AG20443 (cell line): ENCODE results near the gene SPEG.

Experiments used
- DNase-seq: peaks from one replicate; pipeline ENCODE4 v3.0.0; 2012; ENCODE audit warnings: low spot score, mixed read lengths

SPEG gene

DNA sequence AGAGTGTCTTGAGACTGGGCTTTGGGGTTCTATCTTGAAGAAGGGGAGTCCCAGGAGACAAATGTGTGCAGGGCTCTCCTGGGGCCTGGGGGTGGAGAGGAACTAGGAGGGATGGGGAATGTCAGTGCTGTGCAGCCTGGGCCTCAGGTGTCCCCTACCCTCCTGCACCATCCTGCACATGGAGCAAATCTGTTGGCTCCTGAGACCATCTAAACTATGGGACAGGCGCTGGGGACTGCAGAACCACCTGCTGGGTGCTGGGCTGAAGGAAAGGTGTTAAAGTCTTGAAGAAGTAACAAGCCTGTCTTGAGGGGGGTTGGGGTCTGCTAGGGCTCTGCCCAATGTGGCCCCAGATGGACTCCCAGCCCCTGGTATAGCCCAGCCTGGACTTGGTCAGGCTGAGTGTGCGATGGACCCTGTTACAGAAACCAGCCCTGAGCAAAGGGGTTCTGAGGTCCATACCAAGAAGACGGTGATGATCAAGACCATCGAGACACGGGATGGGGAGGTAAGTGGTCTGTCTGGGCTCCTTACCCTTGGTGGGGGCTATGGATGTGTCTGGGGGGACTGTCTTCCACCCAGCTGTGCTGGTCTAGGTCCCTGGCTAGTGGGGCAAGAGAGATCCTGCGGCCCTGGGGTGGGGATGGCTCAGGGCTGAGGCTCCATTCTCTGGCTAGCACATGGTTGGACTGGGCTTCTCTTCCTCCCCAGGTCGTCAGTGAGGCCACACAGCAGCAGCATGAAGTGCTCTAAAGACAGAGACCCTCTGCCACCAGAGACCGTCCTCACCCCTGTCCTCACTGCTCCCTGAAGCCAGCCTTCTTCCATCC lies 9.2 kb upstream of the SPEG start:
- no peak for DNase-seq

GRCh38 chr2:219426068-219426443 lies 8.6 kb upstream of the SPEG start:
- no peak for DNase-seq

DNA sequence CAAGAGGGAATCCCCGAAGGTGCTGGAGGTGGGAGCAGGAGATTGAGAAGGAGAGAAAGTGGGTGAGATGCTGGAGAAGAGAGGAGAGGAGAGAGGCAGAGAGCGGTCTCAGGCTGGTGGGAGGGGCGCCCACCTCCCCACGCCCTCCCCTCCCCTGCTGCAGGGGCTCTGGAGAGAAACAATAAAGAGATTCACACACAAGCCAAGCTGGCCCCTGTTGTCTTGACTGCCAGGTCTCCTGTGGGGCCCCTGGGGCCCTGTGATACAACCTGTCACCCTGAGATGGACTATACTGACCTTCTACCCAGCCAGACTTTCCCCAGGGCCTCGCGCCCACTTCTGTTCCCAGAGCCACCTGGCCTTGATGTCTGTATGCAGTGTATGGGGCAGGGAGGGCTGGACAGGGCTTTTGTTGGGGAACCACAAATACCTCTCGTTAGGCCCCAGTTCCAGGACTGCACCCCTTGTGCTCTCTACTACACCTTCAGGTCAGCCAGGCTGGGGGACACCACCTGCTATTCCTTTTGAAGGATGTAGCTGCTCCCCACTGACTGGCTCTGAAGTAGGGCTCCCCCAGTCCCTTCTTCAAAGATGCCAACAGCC lies 8.0 kb upstream of the SPEG start:
- DNase-seq, result no peak

- no peak for DNase-seq
Observed at GRCh38 chr2:219428469-219428868, 6.2 kb upstream of the SPEG start.

DNA sequence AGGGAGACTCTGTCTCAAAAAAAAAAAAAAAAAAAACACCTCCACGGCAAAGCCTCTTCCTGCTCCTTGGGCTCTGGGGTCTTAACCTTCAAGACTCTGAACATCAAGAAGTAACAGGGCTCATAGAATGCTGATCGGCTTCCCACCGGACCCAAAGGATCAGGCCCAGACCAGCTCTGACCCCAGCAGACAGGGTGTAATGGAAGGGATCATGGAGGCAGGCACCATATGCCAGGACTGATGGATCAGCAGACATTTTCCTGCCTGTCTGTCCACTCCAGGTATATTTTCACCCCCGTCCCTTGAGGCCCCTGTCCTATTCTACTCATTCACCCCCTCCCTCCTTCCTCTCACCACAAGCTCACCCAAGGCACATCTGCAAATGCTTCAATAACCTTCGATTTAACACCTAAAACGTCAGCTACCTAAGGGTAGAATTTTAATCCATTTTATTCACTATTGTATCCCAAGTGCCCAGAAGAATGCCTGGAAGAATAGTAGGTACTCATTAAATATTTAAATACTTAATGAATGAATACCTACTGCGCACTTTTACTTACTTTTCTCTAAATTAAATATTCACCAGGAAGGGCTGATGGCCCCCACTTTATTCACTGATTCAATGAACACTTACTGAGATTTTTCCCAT lies 4.6 kb upstream of the SPEG start:
- no peak for DNase-seq

GRCh38 chr2:219430633-219431615 lies 3.7 kb upstream of the SPEG start:
- peak; percentile 70 for DNase-seq

DNA sequence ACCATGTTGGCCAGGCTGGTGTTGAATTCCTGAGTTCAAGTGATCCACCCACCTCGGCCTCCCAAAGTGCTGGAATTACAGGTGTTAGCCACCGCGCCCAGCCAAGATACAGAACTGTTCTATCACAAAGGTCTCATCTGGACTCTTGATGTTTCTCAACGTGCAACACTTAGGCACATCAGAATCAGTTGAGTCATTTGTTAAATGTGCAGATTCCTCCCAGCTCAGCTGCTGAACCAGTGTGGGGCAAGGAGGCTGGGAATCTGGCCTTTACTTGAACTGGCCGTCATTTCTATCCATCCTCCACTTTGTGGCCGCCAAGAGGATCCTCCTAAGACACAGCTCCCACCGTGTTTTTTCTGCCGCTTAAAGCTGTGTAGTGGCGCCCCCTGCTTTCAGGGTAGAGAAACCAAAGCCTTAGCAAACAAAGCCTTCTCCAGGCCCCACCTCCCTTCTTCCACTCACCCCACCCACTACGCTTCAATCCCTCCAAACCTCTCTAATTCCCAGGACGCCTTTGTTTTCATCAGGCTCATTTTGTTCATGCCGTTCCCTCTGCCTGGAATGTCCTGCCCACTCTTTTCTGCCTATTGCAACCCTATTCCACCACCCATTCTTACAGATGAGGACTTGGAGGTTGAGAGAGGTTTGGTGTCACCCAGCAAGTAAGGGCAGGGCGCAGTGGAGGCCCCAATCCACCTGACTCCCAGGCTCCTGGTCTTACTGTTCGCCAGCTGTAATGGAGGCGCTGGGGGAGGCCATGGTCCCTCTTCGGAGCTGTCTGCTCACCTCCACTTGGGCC lies 776 bp upstream of the SPEG start:
- peak; percentile 48 for DNase-seq

DNA sequence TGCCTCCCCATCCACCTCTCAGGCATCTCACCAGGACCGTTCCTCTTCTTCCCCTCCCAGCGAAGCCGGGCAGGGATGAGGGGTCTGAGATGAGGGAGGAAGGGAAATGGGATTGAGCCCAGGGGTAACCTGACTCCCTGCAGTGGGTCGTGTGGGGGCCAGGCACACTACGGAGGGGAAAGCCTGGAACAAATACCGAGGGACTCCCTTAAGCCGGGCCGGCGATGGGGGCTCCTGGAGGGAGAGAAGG lies 250 bp upstream of the SPEG start:
- DNase-seq, result no peak

DNA sequence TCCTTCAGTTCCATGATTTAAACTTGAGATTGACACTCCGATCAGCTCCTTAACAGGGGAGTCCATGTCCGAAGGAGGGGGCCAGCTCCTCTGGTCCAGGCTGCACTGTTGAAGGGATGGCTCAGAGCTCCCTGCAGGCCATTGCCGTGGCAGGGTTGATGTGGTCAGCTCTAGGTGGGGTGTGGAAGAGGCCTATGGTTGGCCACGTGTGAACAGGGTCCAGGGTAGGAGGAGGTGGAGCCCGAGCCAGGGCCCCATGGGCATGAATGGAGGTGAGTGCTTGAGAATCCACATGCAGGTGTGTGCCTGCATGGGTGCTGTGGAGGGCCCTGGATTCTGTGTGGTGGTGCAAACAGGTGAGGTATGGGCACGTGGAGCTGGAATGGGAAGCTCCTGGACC lies 1.1 kb downstream of the SPEG start:
- no peak for DNase-seq

DNA sequence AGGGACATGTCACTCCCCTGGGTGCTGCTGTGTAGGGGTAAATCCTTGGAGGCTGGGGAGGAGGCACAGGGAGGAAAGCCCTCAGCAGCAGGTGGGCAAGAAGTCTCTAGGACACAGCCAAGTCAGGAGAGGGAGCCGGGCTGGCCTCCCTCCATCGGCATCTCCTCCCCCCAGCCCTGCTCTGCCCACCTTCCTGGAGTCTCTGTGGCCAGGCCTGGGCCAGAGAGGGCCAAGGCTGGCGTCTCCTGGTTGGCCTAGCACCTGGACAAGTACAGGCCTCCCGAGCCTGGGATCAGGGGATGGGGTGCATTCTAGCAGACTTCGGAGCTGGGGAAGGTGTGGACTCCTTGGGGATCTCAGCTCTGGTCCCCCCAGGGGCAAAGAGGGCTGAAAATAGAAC lies 1.8 kb downstream of the SPEG start:
- DNase-seq, result no peak

DNA sequence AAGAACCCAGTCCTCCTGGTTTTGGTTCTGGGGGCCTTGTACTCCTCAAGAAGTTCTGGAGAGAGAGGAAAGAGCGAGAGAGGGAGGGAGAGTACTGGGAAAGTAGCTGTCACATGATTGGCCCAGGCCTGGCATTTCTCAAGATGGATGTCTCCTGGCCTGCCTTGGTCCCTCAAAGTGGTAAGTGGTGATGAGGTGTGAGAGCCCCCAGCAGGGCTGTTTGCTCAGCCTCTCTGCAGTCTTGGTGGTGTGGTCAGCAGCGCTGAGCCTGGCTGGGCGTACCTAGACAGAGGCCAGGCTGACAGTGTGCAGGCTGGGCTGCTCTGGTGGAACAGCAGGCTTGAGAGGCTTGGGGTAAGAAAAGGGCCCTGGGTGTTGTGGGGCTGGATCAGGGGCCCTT lies 2.5 kb downstream of the SPEG start:
- no peak for DNase-seq

DNA sequence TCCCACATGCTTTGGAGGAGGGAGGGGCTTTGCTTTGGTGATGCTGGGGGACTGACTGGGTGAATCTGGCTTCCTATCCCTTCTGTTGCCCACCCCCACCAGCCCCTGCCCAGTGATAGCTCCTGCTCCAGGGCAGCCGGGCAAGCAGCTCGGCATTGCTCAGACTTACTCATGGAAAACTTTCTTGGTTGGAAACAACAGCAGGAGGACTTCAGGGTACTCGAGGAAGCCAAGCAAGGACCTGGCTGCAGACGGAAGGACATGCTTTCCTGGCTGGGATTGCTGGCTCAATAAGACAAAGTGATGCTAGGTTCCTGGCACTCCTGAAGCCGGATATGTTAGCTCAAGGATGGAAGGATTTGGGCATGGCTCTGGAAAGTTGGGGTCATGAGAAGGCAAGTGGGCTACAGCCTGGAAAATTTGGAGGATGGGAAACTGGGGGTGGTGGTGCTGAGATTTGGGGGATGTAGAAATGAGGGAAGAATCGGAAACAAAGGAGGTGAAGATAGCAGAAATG lies 3.1 kb downstream of the SPEG start:
- DNase-seq, result no peak

GRCh38 chr2:219438453-219438852 lies 3.8 kb downstream of the SPEG start:
- no peak for DNase-seq

GRCh38 chr2:219439506-219439905 lies 4.9 kb downstream of the SPEG start:
- no peak for DNase-seq

GRCh38 chr2:219440388-219441256 lies 6.0 kb downstream of the SPEG start:
- DNase-seq, result no peak

- peak; percentile 91 for DNase-seq
Observed at GRCh38 chr2:219441451-219442255, 7.0 kb downstream of the SPEG start.

DNA sequence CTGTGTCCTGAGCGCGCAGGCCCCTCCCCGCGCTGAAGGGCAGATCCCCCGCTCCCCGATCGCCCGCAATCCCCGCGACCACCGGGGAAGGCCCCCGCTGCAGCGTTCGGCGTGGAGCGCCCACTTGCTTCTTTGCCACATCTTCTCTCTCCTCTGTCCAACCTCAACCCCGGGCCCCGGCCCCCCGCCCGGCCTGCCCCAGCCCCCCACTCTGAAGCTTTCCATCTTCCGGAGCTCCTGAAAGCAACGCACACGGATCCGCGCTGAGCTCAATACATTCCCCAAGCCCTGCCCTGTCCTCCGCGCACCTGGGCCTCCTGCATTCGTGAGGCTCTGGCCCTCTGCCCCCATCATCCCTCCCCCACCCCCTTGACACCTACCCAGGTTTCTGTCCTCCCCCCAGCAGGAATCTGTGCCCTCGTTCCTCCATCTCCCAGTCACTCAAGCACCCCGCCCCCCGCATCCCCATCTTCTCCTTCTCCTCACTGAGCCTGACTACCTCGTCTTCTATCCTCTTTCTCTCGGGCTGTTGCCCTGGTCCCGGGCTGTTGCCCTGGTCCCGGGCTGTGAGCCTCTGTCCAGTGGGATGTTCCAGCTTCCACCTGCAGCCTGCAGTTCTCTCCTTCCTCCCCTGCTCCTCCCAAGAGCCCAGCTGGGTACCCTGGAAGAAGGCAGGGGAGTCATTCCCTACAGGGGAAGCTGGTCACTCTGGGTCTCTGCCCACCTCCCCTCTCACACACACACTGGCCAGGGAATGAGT lies 7.8 kb downstream of the SPEG start:
- DNase-seq, result no peak

GRCh38 chr2:219443016-219443696 lies 8.5 kb downstream of the SPEG start:
- DNase-seq, result no peak
